ENCODE results near the gene CCDC146.
"Not testable (repeated sequence)": the region's sequence is repeated elsewhere in the genome, so short reads cannot be mapped to it uniquely, and the experiment has no call there.

CCDC146 gene

GRCh38 chr7:77112719-77113306 lies 9.6 kb upstream of the CCDC146 start:
- not testable (repeated sequence) for H3K36me3 ChIP-seq, H3K27me3 ChIP-seq, H3K9ac ChIP-seq, H3K4me3 ChIP-seq, H3K4me2 ChIP-seq, H4K20me1 ChIP-seq, H3K4me1 ChIP-seq, H3K27ac ChIP-seq, H3K9me3 ChIP-seq

DNA sequence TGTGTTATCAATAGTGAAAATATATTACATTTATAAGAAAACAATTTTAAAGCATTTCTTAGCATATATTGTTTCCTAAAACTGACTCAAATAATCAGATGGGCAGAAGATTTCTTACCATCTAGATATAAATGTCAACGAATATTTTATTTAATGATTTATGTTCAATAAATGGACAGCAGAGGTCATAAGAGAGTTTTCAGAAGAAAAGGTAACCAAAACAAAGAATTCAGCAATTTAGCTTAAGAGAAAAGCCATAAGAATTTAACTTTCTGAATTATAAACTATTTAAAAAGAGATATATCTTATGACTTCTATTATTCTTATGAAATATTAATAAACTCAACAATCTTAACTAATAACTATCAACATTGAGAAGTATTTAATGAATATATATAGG lies 3.1 kb downstream of the CCDC146 start:
- not testable (repeated sequence) for H3K4me3 ChIP-seq, H3K4me2 ChIP-seq, H3K27ac ChIP-seq, H3K9ac ChIP-seq, H3K36me3 ChIP-seq, H4K20me1 ChIP-seq, H3K9me3 ChIP-seq, H3K27me3 ChIP-seq
- H3K4me1 ChIP-seq = peaks cover 10% of the 10 kb centered on the region

- not testable (repeated sequence) for H3K4me1 ChIP-seq, H3K9me3 ChIP-seq, H3K9ac ChIP-seq, H3K27me3 ChIP-seq, H3K27ac ChIP-seq, H3K36me3 ChIP-seq, H4K20me1 ChIP-seq, H3K4me2 ChIP-seq, H3K4me3 ChIP-seq
These were observed 4.6 kb downstream of the CCDC146 start for GRCh38 chr7:77127009-77127408.

- H3K4me1 ChIP-seq, H3K36me3 ChIP-seq, H4K20me1 ChIP-seq, H3K27ac ChIP-seq, H3K4me2 ChIP-seq, H3K9ac ChIP-seq, H3K27me3 ChIP-seq, H3K4me3 ChIP-seq, H3K9me3 ChIP-seq: not testable (repeated sequence)
These were observed 6.4 kb downstream of the CCDC146 start for GRCh38 chr7:77128582-77129410.

- H3K36me3 ChIP-seq, H4K20me1 ChIP-seq: not testable (repeated sequence)
These were observed 9.4 kb downstream of the CCDC146 start for GRCh38 chr7:77131781-77132180.

GRCh38 chr7:77138668-77139067 lies 16.3 kb downstream of the CCDC146 start:
- not testable (repeated sequence) for H3K4me2 ChIP-seq, H3K36me3 ChIP-seq, H3K9me3 ChIP-seq, H3K9ac ChIP-seq, H3K4me3 ChIP-seq, H4K20me1 ChIP-seq, H3K27ac ChIP-seq, H3K27me3 ChIP-seq, H3K4me1 ChIP-seq

More at GRCh38 chr7:77131781-77132180, 9.4 kb downstream of the CCDC146 start:
- H3K4me2 ChIP-seq, H3K9ac ChIP-seq, H3K4me1 ChIP-seq, H3K4me3 ChIP-seq, H3K27ac ChIP-seq, H3K27me3 ChIP-seq, H3K9me3 ChIP-seq: not testable (repeated sequence)

DNA sequence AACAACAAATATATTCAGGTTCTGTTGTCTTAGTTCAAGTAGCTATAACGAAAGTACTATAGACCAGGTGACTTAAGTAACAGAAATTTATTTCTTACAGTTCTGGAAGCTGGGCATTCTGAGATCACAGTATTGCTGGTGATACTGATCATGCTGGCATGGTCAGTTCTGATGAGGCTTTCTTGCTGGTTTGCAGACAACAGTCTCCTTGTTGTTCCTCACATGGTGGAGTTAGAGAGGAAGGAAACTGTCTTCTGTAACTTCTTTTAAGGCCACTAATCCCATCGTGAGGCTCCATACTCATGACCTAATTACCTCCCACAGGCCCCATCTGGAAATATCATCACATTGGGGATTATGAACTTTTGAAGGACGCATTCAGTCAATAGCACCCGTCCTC lies 17.9 kb downstream of the CCDC146 start:
- H3K4me3 ChIP-seq, H3K9ac ChIP-seq, H3K36me3 ChIP-seq, H3K4me1 ChIP-seq, H3K27me3 ChIP-seq, H4K20me1 ChIP-seq, H3K4me2 ChIP-seq, H3K27ac ChIP-seq: not testable (repeated sequence)
- peaks cover 11% of the 10 kb centered on the region for H3K9me3 ChIP-seq

- not testable (repeated sequence) for H4K20me1 ChIP-seq, H3K36me3 ChIP-seq, H3K9ac ChIP-seq, H3K4me1 ChIP-seq, H3K27me3 ChIP-seq, H3K27ac ChIP-seq, H3K4me3 ChIP-seq, H3K4me2 ChIP-seq
- H3K9me3 ChIP-seq = peaks cover 21% of the 10 kb centered on the region
These were observed 29.8 kb downstream of the CCDC146 start for GRCh38 chr7:77152232-77152631.

DNA sequence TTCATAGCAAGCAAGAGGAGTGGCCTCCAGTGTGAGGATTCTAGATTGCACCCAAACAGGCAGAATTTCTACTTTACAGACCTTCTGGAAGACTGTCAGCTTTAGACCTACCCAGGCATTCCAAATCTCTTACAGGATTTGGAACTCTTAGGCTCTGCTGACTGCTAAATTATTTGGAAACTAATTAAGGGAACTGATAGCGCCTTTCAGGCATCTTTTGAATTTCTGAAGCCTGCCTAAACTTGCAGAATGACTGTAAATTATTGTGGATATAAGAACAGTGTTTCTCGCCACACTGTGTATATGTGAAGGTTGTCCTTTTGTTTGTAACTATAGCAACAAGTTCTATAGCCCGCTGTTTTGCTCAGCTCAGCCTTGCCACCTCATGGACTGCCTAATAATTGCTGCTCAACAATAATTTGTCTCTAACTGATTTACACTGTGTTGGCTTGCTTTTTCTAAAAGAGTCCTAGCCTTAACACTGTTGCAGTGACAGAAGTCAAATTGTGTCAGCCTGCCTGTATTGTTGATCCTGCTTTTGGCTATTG lies 32.6 kb downstream of the CCDC146 start:
- H4K20me1 ChIP-seq, H3K4me2 ChIP-seq, H3K27ac ChIP-seq, H3K9me3 ChIP-seq, H3K4me3 ChIP-seq, H3K9ac ChIP-seq, H3K36me3 ChIP-seq, H3K4me1 ChIP-seq, H3K27me3 ChIP-seq: not testable (repeated sequence)

DNA sequence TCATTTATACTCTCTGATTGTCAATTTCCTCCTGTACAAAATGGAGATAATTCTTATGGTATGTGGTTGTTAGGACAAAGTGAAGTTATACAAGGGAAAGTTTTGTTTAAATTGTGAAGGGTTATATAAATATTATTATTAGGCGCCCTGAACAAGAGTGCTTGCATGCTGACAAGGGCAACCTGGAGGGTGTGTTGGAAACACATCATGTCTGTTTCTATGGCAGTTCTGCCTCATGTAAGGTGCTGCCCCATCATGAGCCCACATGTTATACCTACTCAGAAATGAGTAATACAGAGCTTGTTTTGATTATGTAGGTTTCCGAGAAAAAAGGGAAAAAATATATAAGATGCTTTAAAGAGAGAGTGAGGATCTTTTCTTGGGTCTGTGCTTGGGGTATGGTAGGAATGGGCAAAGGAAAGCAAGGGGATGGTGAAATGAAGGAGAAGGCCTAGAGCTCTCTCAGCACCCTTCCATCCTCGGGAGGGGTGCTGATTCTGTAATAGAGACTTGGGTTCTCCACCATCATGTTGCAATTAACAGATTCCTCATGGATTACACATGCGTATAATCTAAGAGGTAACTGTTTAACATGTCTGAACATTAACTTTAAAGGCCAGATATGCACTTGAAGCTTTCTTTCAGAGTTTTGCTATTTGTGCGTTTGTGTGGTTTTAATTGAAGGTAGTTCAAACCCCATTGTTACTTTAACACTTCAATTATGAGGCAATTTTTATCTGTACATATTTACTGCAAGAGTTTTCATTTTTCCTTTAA lies 33.4 kb downstream of the CCDC146 start:
- H3K4me3 ChIP-seq, H3K4me2 ChIP-seq, H3K4me1 ChIP-seq, H3K36me3 ChIP-seq, H3K9me3 ChIP-seq, H3K27me3 ChIP-seq, H3K27ac ChIP-seq, H3K9ac ChIP-seq, H4K20me1 ChIP-seq: not testable (repeated sequence)

- not testable (repeated sequence) for H3K27ac ChIP-seq, H3K27me3 ChIP-seq, H3K9me3 ChIP-seq, H4K20me1 ChIP-seq, H3K36me3 ChIP-seq, H3K4me1 ChIP-seq, H3K4me2 ChIP-seq, H3K4me3 ChIP-seq, H3K9ac ChIP-seq
These were observed 34.6 kb downstream of the CCDC146 start for GRCh38 chr7:77157034-77157433.

Measured in BLaER1 (cell line).